SK-N-SH treated with all-trans-retinoic acid at 6 μM for 48 hours (cell line): ENCODE data around the gene ALG1L2.
"Not testable (repeated sequence)": the region's sequence is repeated elsewhere in the genome, so short reads cannot be mapped to it uniquely, and the experiment has no call there.

Source experiments
- ATAC-seq: fragments of 200-7000 bp; cut with Tn5 transposase; 3 replicates; pipeline ENCODE4 v1.9.1; 2020; ENCODE audit warnings: mild to moderate bottlenecking, moderate library complexity
- ARNTL ChIP-seq: fragments of 450-650 bp; formaldehyde crosslinking; IDR thresholded peaks from 2 replicates; pipeline ENCODE4 v1.5.0; 2020; ENCODE audit warnings: low read depth, mild to moderate bottlenecking, moderate library complexity, borderline replicate concordance
- BACH2 ChIP-seq: fragments of 250-450 bp; sonication (Bioruptor Pico); IDR thresholded peaks from 2 replicates; pipeline ENCODE4 v1.9.0; 2021; ENCODE audit warnings: mild to moderate bottlenecking, borderline replicate concordance
- CSDC2 ChIP-seq: fragments of 250-450 bp; sonication (Bioruptor Pico); IDR thresholded peaks from 2 replicates; pipeline ENCODE4 v1.5.0; 2020; ENCODE audit warnings: mild to moderate bottlenecking, moderate library complexity
- ESRRG ChIP-seq: fragments of 250-450 bp; sonication (Bioruptor Pico); IDR thresholded peaks from 2 replicates; pipeline ENCODE4 v1.6.1; 2021; ENCODE audit warnings: mild to moderate bottlenecking
- GLIS3 ChIP-seq: fragments of 250-450 bp; sonication (Bioruptor Pico); IDR thresholded peaks from 2 replicates; pipeline ENCODE4 v1.5.0; 2020; ENCODE audit warnings: mild to moderate bottlenecking, moderate library complexity
- ISL1 ChIP-seq: fragments of 250-450 bp; sonication (Bioruptor Pico); IDR thresholded peaks from 2 replicates; pipeline ENCODE4 v2.1.2; 2022; ENCODE audit warnings: mild to moderate bottlenecking, moderate library complexity
- OSR1 ChIP-seq: fragments of 250-450 bp; sonication (Bioruptor Pico); IDR thresholded peaks from 2 replicates; pipeline ENCODE4 v1.8.0; 2022; ENCODE audit warnings: moderate library complexity, mild to moderate bottlenecking, inconsistent platforms
- PPARA ChIP-seq: fragments of 250-450 bp; sonication (Bioruptor Pico); IDR thresholded peaks from 2 replicates; pipeline ENCODE4 v1.5.0; 2020; ENCODE audit warnings: mild to moderate bottlenecking, borderline replicate concordance
- RARB ChIP-seq: fragments of 250-450 bp; sonication (Bioruptor Pico); IDR thresholded peaks from 2 replicates; pipeline ENCODE4 v1.8.0; 2021; ENCODE audit warnings: mild to moderate bottlenecking, moderate library complexity
- TCF4 ChIP-seq: fragments of 250-450 bp; sonication (Bioruptor Pico); IDR thresholded peaks from 2 replicates; pipeline ENCODE4 v1.8.0; 2021; ENCODE audit warnings: mild to moderate bottlenecking, moderate library complexity, borderline replicate concordance
- TOX ChIP-seq: fragments of 250-450 bp; sonication (Bioruptor Pico); IDR thresholded peaks from 2 replicates; pipeline ENCODE4 v1.8.0; 2021; ENCODE audit warnings: mild to moderate bottlenecking, moderate library complexity, borderline replicate concordance
- ZC3H10 ChIP-seq: fragments of 250-450 bp; sonication (Bioruptor Pico); IDR thresholded peaks from 2 replicates; pipeline ENCODE4 v1.5.1; 2021; ENCODE audit warnings: mild to moderate bottlenecking, moderate library complexity
- ZFP3 ChIP-seq: fragments of 250-450 bp; sonication (Bioruptor Pico); IDR thresholded peaks from 2 replicates; pipeline ENCODE4 v1.5.0; 2020; ENCODE audit warnings: mild to moderate bottlenecking, moderate library complexity
- ZNF70 ChIP-seq: fragments of 450-650 bp; formaldehyde crosslinking; IDR thresholded peaks from 2 replicates; pipeline ENCODE4 v1.5.0; 2020; ENCODE audit warnings: mild to moderate bottlenecking, moderate library complexity
- ZNF8 ChIP-seq: fragments of 450-650 bp; formaldehyde crosslinking; IDR thresholded peaks from 2 replicates; pipeline ENCODE4 v1.5.0; 2020; ENCODE audit warnings: mild to moderate bottlenecking, moderate library complexity
- TF ChIP-seq, protein P1 (sequence below): fragments of 250-450 bp; sonication (Bioruptor Pico); IDR thresholded peaks from 2 replicates; pipeline ENCODE4 v1.5.1; 2021; ENCODE audit warnings: mild to moderate bottlenecking, moderate library complexity
- TF ChIP-seq, protein P2 (sequence below): fragments of 250-450 bp; sonication (Bioruptor Pico); IDR thresholded peaks from 2 replicates; pipeline ENCODE4 v1.8.0; 2020; ENCODE audit warnings: mild to moderate bottlenecking, moderate library complexity, borderline replicate concordance
- TF ChIP-seq, protein P3 (sequence below): fragments of 250-450 bp; sonication (Bioruptor Pico); IDR thresholded peaks from 2 replicates; pipeline ENCODE4 v1.5.0; 2020; ENCODE audit warnings: mild to moderate bottlenecking, moderate library complexity
- TF ChIP-seq, protein P4 (sequence below): fragments of 250-450 bp; sonication (Bioruptor Pico); IDR thresholded peaks from 2 replicates; pipeline ENCODE4 v1.8.0; 2021; ENCODE audit warnings: low read depth, mild to moderate bottlenecking, moderate library complexity, borderline replicate concordance
- TF ChIP-seq, protein P5 (sequence below): fragments of 250-450 bp; sonication (Bioruptor Pico); IDR thresholded peaks from 2 replicates; pipeline ENCODE4 v1.5.1; 2020; ENCODE audit warnings: low read depth, mild to moderate bottlenecking, moderate library complexity

The ALG1L2 gene

DNA sequence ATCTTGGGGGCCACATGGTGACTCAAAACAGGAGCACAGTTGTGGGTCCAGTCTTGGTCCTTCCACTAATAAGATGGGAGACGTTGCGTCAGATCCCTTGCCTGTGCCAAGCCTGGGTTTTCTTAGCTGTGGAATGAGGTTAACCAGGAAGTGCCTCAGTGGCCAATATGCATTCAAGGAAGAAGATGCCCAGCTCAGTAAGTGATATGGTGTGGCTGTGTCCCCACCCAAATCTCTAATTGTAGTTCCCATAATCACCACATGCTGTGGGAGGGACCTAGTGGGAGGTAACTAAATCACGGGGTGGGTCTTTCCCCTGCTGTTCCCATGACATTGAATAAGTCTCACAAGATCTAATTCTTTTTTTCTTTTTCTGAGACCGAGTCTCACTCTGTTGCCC lies 6.4 kb downstream of the ALG1L2 start:
- no peak for ATAC-seq
- TF ChIP-seq ZNF70 (CRISPR knock-in tag) (no peak), PPARA (CRISPR knock-in tag) (no peak), ZFP3 (CRISPR knock-in tag) (no peak), TOX (CRISPR knock-in tag) (no peak), GLIS3 (no peak), ZC3H10 (CRISPR knock-in tag) (no peak), ZNF8 (CRISPR knock-in tag) (no peak), ARNTL (no peak), ESRRG (CRISPR knock-in tag) (no peak), OSR1 (CRISPR knock-in tag) (no peak), TCF4 (no peak), CSDC2 (CRISPR knock-in tag) (no peak), BACH2 (no peak), RARB (no peak), ISL1 (no peak)
- TF ChIP-seq, protein P1, sequence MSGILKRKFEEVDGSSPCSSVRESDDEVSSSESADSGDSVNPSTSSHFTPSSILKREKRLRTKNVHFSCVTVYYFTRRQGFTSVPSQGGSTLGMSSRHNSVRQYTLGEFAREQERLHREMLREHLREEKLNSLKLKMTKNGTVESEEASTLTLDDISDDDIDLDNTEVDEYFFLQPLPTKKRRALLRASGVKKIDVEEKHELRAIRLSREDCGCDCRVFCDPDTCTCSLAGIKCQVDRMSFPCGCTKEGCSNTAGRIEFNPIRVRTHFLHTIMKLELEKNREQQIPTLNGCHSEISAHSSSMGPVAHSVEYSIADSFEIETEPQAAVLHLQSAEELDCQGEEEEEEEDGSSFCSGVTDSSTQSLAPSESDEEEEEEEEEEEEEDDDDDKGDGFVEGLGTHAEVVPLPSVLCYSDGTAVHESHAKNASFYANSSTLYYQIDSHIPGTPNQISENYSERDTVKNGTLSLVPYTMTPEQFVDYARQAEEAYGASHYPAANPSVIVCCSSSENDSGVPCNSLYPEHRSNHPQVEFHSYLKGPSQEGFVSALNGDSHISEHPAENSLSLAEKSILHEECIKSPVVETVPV, result no peak
- TF ChIP-seq, protein P2, sequence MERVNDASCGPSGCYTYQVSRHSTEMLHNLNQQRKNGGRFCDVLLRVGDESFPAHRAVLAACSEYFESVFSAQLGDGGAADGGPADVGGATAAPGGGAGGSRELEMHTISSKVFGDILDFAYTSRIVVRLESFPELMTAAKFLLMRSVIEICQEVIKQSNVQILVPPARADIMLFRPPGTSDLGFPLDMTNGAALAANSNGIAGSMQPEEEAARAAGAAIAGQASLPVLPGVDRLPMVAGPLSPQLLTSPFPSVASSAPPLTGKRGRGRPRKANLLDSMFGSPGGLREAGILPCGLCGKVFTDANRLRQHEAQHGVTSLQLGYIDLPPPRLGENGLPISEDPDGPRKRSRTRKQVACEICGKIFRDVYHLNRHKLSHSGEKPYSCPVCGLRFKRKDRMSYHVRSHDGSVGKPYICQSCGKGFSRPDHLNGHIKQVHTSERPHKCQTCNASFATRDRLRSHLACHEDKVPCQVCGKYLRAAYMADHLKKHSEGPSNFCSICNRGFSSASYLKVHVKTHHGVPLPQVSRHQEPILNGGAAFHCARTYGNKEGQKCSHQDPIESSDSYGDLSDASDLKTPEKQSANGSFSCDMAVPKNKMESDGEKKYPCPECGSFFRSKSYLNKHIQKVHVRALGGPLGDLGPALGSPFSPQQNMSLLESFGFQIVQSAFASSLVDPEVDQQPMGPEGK (CRISPR knock-in tag), result no peak
- TF ChIP-seq, protein P3, sequence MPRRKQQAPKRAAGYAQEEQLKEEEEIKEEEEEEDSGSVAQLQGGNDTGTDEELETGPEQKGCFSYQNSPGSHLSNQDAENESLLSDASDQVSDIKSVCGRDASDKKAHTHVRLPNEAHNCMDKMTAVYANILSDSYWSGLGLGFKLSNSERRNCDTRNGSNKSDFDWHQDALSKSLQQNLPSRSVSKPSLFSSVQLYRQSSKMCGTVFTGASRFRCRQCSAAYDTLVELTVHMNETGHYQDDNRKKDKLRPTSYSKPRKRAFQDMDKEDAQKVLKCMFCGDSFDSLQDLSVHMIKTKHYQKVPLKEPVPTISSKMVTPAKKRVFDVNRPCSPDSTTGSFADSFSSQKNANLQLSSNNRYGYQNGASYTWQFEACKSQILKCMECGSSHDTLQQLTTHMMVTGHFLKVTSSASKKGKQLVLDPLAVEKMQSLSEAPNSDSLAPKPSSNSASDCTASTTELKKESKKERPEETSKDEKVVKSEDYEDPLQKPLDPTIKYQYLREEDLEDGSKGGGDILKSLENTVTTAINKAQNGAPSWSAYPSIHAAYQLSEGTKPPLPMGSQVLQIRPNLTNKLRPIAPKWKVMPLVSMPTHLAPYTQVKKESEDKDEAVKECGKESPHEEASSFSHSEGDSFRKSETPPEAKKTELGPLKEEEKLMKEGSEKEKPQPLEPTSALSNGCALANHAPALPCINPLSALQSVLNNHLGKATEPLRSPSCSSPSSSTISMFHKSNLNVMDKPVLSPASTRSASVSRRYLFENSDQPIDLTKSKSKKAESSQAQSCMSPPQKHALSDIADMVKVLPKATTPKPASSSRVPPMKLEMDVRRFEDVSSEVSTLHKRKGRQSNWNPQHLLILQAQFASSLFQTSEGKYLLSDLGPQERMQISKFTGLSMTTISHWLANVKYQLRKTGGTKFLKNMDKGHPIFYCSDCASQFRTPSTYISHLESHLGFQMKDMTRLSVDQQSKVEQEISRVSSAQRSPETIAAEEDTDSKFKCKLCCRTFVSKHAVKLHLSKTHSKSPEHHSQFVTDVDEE (CRISPR knock-in tag), result no peak
- TF ChIP-seq, protein P4, sequence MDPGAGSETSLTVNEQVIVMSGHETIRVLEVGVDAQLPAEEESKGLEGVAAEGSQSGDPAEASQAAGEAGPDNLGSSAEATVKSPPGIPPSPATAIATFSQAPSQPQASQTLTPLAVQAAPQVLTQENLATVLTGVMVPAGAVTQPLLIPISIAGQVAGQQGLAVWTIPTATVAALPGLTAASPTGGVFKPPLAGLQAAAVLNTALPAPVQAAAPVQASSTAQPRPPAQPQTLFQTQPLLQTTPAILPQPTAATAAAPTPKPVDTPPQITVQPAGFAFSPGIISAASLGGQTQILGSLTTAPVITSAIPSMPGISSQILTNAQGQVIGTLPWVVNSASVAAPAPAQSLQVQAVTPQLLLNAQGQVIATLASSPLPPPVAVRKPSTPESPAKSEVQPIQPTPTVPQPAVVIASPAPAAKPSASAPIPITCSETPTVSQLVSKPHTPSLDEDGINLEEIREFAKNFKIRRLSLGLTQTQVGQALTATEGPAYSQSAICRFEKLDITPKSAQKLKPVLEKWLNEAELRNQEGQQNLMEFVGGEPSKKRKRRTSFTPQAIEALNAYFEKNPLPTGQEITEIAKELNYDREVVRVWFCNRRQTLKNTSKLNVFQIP (CRISPR knock-in tag), result no peak
- TF ChIP-seq, all 23 proteins: peak for 0

DNA sequence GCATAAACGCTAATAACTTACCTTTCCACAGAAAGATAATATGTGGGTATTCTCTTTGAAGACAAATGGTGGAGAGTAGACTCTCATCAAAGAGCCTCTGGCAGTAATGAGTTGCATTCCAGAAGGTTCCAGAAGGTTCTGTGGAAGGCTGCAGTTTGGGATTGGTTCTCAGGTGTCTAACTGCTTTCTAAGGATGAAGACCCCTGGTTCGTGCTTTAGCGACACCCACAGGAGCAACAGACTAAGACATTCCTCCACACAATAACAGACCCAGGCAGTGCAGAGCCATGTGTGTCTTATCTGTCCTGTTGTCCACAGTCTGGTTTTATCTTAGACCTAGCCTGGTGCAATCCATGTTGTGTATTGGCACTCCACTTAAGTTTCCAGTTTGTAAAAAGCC lies 9.1 kb downstream of the ALG1L2 start:
- ATAC-seq, result not testable (repeated sequence)

DNA sequence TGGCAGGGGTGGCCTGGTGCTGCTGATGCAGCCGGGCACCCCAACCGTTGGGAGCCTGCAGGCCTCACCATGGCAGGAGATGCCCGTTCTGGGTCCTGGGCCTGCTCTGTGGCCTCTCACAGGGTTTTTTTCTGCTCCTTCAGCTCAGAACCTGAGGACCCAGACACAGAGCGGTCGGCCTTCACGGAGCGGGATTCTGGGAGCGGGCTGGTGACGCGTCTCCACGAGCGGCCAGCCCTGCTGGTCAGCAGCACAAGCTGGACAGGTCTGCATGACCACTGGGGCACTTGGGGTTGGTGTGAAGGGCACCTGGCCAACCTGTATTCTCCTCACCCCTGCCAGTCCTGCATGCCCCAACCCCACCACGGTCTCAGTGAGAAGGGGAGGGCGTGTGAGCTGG lies 10.3 kb downstream of the ALG1L2 start:
- TF ChIP-seq, protein P1, result no peak
- TF ChIP-seq ESRRG (CRISPR knock-in tag), result no peak
- TF ChIP-seq, protein P5, sequence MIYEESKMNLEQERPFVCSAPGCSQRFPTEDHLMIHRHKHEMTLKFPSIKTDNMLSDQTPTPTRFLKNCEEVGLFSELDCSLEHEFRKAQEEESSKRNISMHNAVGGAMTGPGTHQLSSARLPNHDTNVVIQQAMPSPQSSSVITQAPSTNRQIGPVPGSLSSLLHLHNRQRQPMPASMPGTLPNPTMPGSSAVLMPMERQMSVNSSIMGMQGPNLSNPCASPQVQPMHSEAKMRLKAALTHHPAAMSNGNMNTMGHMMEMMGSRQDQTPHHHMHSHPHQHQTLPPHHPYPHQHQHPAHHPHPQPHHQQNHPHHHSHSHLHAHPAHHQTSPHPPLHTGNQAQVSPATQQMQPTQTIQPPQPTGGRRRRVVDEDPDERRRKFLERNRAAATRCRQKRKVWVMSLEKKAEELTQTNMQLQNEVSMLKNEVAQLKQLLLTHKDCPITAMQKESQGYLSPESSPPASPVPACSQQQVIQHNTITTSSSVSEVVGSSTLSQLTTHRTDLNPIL (CRISPR knock-in tag), result no peak
- no peak for TF ChIP-seq ARNTL
- TF ChIP-seq, protein P3 (CRISPR knock-in tag), result no peak
- no peak for TF ChIP-seq TCF4

More for the DNA sequence above, 10.3 kb downstream of the ALG1L2 start:
- no peak for ATAC-seq
